Stimulated activated CD8-positive, alpha-beta memory T cell treated with anti-CD3 and anti-CD28 coated beads, Interleukin-12 subunit alpha, Interleukin-12 subunit beta, amount 100 ng/mL, for 1 hour (primary cell): ENCODE results near the gene SDK1.

Source experiments
- DNase-seq: peaks from one replicate; pipeline ENCODE4 v3.0.0-alpha.2; 2020; ENCODE audit warnings: low read depth

The SDK1 gene

GRCh38 chr7:3527496-3528124 lies 226.6 kb downstream of the SDK1 start:
- DNase-seq, result no peak

DNA sequence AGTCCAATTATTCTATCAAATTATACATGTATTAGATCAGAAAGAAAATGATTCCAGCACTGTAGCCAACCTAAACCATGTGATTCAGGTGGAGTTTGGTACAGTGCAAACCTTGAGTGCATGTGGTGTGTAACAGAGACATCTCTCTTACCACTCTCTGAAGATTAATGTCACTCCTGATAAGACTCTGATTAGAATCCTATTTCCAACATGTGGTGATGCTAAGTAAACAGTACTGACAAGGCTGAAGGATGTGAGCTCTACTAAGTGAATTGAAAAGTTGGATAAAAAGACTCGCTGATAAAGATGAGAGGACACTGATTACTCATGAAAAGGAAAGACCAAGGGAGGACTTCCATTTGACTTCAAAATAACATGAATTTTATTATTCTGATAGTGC lies 232.0 kb downstream of the SDK1 start:
- DNase-seq, result no peak

GRCh38 chr7:3537210-3537875 lies 236.3 kb downstream of the SDK1 start:
- DNase-seq, result no peak

GRCh38 chr7:3538041-3538440 lies 237.0 kb downstream of the SDK1 start:
- no peak for DNase-seq

DNA sequence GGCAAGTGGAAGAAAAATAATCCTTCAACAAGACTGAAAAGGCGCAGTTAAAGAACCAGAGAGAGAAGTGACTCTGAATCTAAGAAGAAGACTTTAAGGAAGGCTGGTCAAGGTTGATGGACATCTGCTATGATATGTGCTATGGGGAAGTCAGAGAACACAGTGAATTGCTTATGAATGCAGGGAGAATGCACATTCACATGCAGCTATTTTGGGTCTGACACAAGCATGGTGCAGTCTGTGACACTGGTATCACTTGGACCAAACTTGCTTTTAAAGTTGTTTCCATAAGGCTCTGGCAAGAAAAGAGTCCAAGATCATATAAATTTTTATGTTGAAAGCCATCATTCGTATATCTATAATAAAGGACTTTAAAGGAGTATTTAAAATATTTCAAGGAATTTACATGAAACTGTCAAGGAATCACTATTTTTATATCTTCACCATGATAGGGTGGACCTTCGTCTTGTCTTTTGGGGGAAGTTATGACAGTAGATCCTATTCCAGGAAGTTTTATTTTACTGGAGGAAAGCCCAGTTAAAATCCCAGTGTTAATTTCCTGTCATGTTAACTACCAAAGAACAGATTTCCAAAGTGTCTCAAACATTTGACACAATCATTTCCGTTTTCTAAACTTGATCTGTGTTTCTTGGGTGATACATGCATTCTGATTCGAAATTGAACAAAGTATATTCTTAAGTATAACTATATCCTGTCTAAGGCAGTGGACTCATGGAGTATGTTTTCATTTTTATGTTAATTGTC lies 239.6 kb downstream of the SDK1 start:
- DNase-seq, result no peak

- no peak for DNase-seq
Observed at GRCh38 chr7:3544202-3544601, 243.2 kb downstream of the SDK1 start.

- no peak for DNase-seq
Observed at GRCh38 chr7:3548815-3549214, 247.8 kb downstream of the SDK1 start.

- no peak for DNase-seq
Observed at GRCh38 chr7:3549601-3550000, 248.5 kb downstream of the SDK1 start.

- DNase-seq, result no peak
Observed at GRCh38 chr7:3551536-3551935, 250.5 kb downstream of the SDK1 start.

GRCh38 chr7:3552499-3552898 lies 251.4 kb downstream of the SDK1 start:
- DNase-seq, result no peak

DNA sequence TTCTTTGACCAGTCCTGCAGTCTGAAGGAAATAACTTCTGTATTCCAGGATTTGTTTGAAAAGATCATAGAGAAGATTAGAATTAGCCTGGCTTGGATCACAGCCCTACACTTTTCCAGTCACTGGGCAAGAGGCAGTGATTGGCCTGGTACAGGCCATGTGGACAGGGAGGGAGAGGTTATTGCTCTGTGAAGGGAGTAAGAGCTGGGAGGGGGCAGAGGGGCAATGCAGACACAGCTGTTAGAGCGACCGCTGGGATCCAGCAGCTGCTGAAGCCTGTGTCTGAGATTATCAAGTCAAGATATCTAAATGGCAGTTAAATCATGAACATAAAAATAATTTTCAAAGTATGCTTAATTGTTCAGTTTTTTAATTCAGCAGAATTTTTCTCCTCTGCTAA lies 257.3 kb downstream of the SDK1 start:
- no peak for DNase-seq

GRCh38 chr7:3559278-3559677 lies 258.2 kb downstream of the SDK1 start:
- no peak for DNase-seq

DNA sequence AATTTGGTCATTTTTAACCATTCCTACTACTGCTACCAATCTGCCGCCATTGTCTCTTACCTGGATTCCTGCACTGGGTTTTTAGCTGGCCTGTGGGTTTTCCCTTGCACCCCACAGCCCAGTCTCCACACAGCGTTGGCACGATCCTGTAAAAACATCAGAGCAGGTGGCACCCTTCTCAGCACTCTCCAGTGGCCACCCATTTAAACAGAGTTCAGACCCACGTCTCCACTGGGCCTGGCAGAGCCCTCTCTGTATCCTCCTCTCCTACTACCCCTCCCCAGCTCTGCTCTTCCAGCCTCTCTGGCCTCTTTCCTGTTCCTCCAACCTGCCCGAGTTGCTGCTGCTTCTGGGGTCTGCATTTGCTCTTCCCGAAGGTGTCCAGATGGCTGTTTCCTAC lies 259.4 kb downstream of the SDK1 start:
- DNase-seq, result no peak

- DNase-seq, result no peak
Observed at GRCh38 chr7:3561932-3562331, 260.9 kb downstream of the SDK1 start.

GRCh38 chr7:3564231-3564630 lies 263.2 kb downstream of the SDK1 start:
- DNase-seq, result no peak

DNA sequence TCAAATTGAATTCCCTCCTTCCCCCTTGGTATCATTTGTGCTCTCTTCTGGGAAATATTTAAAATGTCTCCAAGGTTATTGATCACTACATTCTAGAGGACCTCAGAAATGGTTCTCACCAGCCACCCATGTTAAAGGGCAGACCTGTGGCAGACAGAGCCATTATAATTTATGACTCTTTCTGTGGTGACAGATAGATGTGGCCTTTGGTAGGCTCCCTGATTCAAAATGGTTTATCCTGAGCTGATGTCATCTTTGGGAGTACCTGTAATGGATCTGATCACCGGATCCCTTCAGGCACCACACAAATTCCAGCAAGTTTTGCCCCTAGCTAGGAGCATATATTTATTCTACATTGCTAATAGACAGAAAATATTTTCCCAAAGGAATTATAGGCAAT lies 267.5 kb downstream of the SDK1 start:
- DNase-seq, result no peak

DNA sequence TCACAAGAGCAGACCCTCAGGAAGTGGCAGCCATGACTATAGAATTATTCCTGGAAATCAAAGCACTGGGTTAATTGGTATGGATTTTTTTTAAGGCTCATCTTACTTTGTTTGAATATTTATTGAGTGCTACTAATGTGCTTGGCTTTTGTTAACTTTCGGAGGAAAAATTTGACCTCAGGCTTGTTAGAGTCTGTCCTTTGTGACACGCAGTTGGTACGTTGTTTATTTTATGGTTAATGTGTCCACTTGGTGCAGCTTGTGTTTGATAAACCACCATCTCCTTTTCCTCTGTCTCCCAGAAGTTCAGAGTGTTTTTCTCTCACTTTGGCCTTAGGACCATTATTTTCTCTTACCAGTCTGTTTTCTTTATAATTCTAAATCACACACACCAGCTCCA lies 268.6 kb downstream of the SDK1 start:
- DNase-seq, result no peak

DNA sequence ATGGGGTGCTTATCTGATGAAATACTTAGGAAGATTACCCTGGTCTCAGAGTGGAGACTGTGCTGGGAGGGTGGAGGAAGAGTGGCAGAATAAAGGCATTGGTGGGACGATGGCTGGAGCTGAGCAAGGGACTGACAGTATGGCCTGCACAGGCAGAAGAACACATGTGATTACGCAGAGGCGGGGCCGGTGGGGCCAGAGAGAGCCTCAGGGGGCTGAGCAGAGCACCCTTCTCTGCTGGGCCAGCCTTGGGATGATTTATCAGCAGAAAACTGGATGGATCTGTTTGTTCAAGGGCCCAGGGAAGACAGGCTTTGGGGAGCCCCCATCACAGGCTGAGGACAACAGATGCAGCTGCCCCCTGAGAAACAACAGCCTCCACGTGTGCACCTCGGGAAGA lies 272.1 kb downstream of the SDK1 start:
- no peak for DNase-seq

GRCh38 chr7:3574386-3574785 lies 273.3 kb downstream of the SDK1 start:
- DNase-seq, result no peak

DNA sequence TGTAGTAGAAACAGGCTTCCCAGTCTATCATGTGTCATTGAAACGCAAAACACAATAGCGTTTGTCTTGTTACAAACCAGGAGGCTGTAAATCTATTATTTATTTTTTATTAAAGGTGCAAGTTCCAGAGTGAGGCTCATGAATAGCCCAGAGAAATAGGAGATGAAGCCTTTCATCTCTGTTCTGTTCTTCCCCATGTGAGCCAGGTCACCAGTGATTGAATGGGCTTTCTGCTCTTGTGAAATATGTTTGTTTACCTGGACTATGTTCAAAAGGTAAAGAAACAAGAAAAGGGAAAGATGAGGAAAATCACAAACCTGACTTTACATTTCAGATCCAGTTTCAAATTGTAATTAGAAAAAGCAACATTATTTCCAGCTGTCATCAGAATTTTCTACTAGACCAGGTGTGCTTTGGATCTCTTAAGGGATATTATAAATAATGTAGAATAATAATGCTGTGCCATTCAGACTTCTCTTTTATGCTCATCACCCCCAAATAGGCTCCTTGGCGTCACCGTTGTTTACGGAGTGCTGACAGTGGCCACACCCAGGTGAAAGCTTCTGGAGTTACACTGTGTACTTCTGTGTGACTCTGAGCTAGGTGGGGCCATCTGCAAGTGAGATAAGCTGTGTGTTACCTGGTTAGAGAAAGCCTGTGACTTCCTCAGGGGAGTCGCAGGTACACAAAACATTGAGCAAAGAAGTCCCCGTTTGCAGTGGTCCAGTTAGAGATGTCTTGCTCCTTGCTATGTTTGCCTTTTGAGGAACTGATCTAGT lies 274.9 kb downstream of the SDK1 start:
- no peak for DNase-seq

DNA sequence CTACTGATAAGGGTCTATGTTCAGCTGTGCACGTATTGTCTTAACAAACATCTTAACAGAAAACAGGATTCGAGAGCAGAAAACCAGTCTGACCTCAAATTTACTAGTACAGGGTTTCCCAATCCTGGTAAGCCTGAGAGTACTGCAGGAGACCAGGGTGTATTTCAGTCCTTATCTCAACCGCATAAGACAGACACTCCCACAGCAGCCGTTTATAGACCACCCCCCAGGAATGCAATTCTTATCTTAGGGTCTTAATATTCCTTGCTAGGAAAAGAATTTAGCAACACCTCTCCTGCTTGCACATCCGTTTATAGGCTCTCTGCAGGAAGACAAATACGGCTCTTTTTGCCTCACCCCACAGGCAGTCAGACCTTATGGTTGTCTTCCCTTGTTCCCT lies 277.3 kb downstream of the SDK1 start:
- DNase-seq, result no peak

GRCh38 chr7:3579638-3580219 lies 278.7 kb downstream of the SDK1 start:
- no peak for DNase-seq
